IPS-18a (cell line): Measurements from ENCODE around the gene MR1.

Experiments
- H3K27ac ChIP-seq: one replicate; pipeline ENCODE4 v1.5.1; 2013; ENCODE audit warnings: low read length
- H3K27me3 ChIP-seq: one replicate; pipeline ENCODE4 v1.6.1; 2013; ENCODE audit warnings: mild to moderate bottlenecking, low read length; ENCODE audit not compliant: control insufficient read depth, insufficient read depth
- H3K36me3 ChIP-seq: one replicate; pipeline ENCODE4 v1.6.1; 2013; ENCODE audit warnings: low read depth, low read length; ENCODE audit not compliant: control insufficient read depth
- H3K4me1 ChIP-seq: one replicate; pipeline ENCODE4 v1.6.1; 2013; ENCODE audit warnings: low read depth, low read length; ENCODE audit not compliant: control insufficient read depth
- H3K4me3 ChIP-seq: one replicate; pipeline ENCODE4 v1.5.1; 2013; ENCODE audit warnings: low read length
- H3K9ac ChIP-seq: one replicate; pipeline ENCODE4 v1.6.1; 2013; ENCODE audit warnings: mild to moderate bottlenecking, low read length, moderate library complexity
- H3K9me3 ChIP-seq: one replicate; pipeline ENCODE4 v1.6.1; 2013; ENCODE audit warnings: low read depth, low read length; ENCODE audit not compliant: control insufficient read depth

MR1 gene

GRCh38 chr1:181097242-181097641 lies 63.5 kb downstream of the MR1 start:
- no peaks in the 10 kb centered on the region for H3K36me3 ChIP-seq
- no peaks in the 10 kb centered on the region for H3K9me3 ChIP-seq
- H3K9ac ChIP-seq: no peak overlapping the region
- no peak overlapping the region for H3K4me3 ChIP-seq
- H3K4me1 ChIP-seq: peaks cover 65% of the 10 kb centered on the region
- peaks cover 25% of the 10 kb centered on the region for H3K27me3 ChIP-seq
- H3K27ac ChIP-seq: no peak overlapping the region

GRCh38 chr1:181099152-181100014 lies 65.6 kb downstream of the MR1 start:
- H3K9me3 ChIP-seq: no peaks in the 10 kb centered on the region
- no peak overlapping the region for H3K27ac ChIP-seq
- H3K27me3 ChIP-seq: peaks cover 46% of the 10 kb centered on the region
- no peak overlapping the region for H3K9ac ChIP-seq
- no peaks in the 10 kb centered on the region for H3K36me3 ChIP-seq
- peaks cover 86% of the 10 kb centered on the region for H3K4me1 ChIP-seq
- peak overlapping the region; percentile 14 for H3K4me3 ChIP-seq

GRCh38 chr1:181100015-181100905 lies 66.5 kb downstream of the MR1 start:
- Histone ChIP-seq H3K4me3 (peak overlapping the region; percentile 41), H3K9me3 (no peaks in the 10 kb centered on the region), H3K27ac (no peak overlapping the region), H3K4me1 (peaks cover 79% of the 10 kb centered on the region), H3K36me3 (no peaks in the 10 kb centered on the region), H3K9ac (no peak overlapping the region), H3K27me3 (peaks cover 47% of the 10 kb centered on the region)

- H3K27me3 ChIP-seq: peaks cover 51% of the 10 kb centered on the region
- peak overlapping the region; percentile 41 for H3K4me3 ChIP-seq
- peaks cover 74% of the 10 kb centered on the region for H3K4me1 ChIP-seq
Observed at GRCh38 chr1:181100934-181101333, 67.2 kb downstream of the MR1 start.

DNA sequence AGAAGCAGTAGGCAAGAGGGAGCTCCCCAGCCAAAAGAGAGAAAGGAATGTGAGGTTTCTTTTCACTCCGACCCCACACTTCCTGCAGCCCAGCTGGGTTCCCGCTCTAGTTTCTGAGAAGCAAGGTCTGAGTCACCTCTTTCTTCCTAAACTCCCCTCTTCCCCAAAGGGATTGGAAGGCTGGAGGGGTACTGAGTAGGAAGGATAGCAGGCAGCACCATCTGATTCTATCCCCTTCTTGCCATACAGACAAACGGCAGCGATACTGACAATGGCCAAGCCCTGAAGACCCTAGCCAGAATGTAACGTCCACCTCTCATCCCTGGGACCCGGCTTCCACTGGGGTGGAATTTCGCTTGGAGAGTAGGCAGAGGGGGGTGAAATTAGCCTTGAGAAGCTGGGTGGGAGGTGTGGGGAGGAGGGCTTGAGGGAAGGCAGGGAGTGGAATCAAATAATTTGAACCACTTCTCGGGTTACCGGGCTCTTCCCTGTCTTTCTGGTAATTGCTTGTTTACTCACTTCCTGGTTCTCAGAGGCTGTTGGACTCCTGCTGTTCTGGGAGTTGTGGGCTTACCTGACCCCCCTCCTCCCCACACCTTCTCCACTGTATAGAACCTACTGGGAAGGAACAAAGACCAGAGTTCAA lies 67.9 kb downstream of the MR1 start:
- Histone ChIP-seq H3K4me1 (peaks cover 70% of the 10 kb centered on the region), H3K36me3 (no peaks in the 10 kb centered on the region), H3K27ac (peak overlapping the region; percentile 66), H3K4me3 (peak overlapping the region; percentile 41), H3K27me3 (peaks cover 58% of the 10 kb centered on the region), H3K9ac (peak overlapping the region; percentile 38), H3K9me3 (no peaks in the 10 kb centered on the region)

More at GRCh38 chr1:181100934-181101333, 67.2 kb downstream of the MR1 start:
- Histone ChIP-seq H3K9me3 (no peaks in the 10 kb centered on the region), H3K27ac (no peak overlapping the region), H3K9ac (peak overlapping the region; percentile 38), H3K36me3 (no peaks in the 10 kb centered on the region)

GRCh38 chr1:181102841-181103240 lies 69.1 kb downstream of the MR1 start:
- Histone ChIP-seq H3K36me3 (no peaks in the 10 kb centered on the region), H3K4me1 (peaks cover 61% of the 10 kb centered on the region), H3K4me3 (no peak overlapping the region), H3K27me3 (peaks cover 69% of the 10 kb centered on the region), H3K9me3 (no peaks in the 10 kb centered on the region), H3K9ac (no peak overlapping the region), H3K27ac (no peak overlapping the region)

DNA sequence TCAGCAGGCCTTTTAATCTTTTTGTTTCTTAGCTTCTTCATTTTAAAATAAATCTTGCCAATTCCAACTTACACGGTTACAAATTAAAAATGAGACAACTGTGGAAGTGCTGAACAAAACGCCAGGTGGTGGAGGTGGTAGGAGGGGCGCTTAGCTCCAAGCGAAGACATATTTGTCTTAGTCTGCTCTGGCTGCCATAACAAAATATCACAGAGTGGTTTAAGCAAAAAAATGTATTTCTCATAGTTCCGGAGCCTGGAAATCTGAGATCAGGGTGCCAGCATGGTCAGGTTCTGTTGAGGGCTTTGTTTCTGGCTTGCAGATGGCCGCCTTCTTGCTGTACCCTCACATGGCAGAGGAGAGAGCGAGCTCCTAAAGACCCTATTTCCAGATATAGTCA lies 69.6 kb downstream of the MR1 start:
- no peak overlapping the region for H3K9ac ChIP-seq
- H3K4me1 ChIP-seq: peaks cover 61% of the 10 kb centered on the region
- H3K27me3 ChIP-seq: peaks cover 69% of the 10 kb centered on the region
- no peak overlapping the region for H3K27ac ChIP-seq
- H3K4me3 ChIP-seq: no peak overlapping the region
- H3K9me3 ChIP-seq: no peaks in the 10 kb centered on the region
- H3K36me3 ChIP-seq: no peaks in the 10 kb centered on the region

DNA sequence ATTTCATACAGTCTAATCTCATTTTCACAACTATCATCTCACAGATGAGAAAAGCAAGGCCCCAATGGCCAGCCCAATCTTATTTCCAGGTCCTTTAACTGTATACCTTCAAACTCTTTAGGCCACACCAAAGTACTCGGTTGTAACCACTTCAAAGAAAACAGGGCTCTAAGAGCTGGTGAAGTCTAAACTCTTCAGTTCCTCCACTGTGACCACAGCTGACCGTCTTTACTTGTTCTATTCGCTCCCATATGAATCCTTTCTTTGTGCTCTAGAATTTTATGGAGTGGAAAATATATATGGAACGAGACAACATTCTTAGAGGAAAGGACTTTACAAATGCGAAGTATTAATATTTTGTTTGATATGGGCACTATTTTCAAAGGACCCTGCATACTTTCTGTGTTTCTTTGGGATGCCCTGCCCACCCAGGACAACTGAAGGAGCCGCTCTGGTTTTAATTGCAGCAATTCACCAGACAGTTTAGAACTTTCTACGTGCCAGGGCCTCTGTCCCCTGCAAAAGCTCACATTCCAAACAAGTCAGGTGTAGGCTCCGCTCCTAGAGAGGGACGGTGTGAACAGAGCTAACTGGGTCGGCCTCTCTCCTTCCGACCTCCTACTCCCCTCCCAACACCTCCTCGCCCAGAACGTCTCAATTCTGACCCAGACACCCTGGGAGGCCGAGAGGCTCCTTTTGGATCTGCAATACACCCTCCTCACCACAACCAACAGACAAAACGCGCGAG lies 70.4 kb downstream of the MR1 start:
- no peaks in the 10 kb centered on the region for H3K9me3 ChIP-seq
- H3K9ac ChIP-seq: peak overlapping the region; percentile 72
- H3K27ac ChIP-seq: peak overlapping the region; percentile 45
- peak overlapping the region; percentile 85 for H3K4me3 ChIP-seq
- H3K4me1 ChIP-seq: peaks cover 58% of the 10 kb centered on the region
- no peaks in the 10 kb centered on the region for H3K36me3 ChIP-seq
- peaks cover 63% of the 10 kb centered on the region for H3K27me3 ChIP-seq

DNA sequence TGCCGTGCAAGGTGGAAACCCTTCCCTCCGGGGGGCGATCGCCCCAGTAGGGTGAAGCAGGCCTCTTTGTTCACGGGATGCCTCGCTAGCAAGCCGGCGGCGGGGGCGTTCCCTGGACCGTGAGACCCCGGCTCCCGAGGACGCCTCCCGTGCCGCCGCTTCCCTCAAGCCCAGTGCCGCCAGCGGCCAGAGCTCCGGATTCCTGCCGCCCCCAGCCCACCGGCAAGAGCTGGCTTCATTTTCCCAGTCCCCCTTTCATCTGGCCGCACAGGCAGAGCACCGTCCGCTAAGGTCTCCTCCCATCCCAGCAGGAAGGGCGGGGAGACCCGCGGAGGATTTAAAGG lies 71.0 kb downstream of the MR1 start:
- Histone ChIP-seq H3K4me3 (peak overlapping the region; percentile 85), H3K36me3 (no peaks in the 10 kb centered on the region), H3K9me3 (no peaks in the 10 kb centered on the region), H3K27me3 (peaks cover 58% of the 10 kb centered on the region), H3K4me1 (peaks cover 58% of the 10 kb centered on the region), H3K9ac (peak overlapping the region; percentile 72), H3K27ac (peak overlapping the region; percentile 45)

DNA sequence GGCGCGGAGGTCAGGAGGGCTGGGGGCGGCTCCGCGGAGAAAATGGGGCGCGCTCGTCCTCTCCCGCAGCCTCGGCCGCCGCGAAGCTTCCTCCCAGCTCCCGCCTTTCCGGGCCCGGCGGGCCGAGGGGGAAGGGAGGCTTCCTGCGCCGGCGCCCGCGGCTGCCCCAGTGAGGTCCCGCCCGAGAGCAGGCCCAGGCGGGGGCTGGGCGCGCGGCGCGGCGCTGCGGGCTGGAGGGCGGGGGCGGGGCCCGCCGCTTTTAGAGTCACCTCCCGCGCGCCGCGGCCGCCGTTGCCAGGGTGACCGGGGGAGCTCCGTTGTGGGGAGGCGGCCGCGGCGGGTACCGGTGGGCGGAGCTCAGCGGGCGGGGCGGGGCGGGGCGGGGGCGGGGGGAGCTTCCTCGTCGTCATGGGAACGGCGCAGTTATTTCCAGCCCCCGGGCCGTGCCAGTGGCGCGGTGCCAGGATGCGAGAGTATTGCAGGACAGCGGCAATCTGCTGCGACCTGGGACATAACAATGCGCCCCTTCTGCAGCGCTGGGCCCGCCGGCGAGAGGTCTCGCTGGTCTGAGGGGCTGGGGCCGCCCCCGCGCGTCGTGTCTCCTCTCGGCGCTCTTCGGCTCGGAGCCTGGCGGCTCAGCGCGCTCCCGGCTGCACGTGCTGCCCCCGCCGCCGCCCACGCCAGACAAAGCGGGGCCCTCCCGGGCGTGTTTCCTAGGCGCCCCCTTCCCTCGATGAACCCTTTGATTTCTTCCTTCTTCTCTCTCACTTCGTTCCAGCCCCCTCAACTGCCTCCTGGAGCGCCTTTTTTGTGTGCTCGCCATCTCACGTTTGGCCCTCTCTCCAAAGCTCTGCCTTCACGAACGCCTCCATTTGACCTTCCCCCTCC lies 71.6 kb downstream of the MR1 start:
- Histone ChIP-seq H3K4me1 (peaks cover 53% of the 10 kb centered on the region), H3K9me3 (no peaks in the 10 kb centered on the region), H3K4me3 (peak overlapping the region; percentile 85), H3K36me3 (no peaks in the 10 kb centered on the region), H3K27ac (no peak overlapping the region), H3K27me3 (peaks cover 53% of the 10 kb centered on the region), H3K9ac (peak overlapping the region; percentile 72)
